Stimulated activated CD4-positive, alpha-beta T cell treated with anti-CD3 and anti-CD28 coated beads, Interleukin-1b, Interleukin-23, amount 100 ng/mL, for 48 hours (primary cell): ENCODE measurements around the gene PRKCZ.

Experiments used
- DNase-seq: peaks from one replicate; pipeline ENCODE4 v3.0.0-alpha.2; 2020

PRKCZ gene

GRCh38 chr1:2070016-2070415, 19.8 kb downstream of the PRKCZ start:
- no peak for DNase-seq

- DNase-seq: no peak
These were observed 20.8 kb downstream of the PRKCZ start for GRCh38 chr1:2070800-2071530.

GRCh38 chr1:2072109-2072806, 22.0 kb downstream of the PRKCZ start:
- no peak for DNase-seq

DNA sequence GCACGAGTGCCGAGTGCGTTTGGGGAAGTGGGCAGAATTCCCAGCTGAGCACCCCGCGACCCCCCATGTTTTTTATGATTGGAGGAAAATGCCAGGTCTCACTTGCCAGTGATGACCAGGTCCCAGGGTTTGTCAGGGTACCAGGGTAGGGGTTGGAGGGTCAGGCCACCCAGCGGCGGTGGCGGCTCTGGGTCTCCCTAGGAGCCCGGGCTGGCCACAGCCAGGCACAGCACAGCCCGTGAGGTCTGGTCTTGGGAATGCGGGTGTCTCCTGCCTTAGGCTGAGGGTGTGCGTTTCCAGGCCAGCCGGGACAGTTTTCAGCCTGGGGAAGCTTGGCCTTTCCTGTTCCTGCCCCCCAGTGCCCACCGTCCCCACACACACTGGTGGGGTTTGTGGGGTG, 22.7 kb downstream of the PRKCZ start:
- DNase-seq: no peak

DNA sequence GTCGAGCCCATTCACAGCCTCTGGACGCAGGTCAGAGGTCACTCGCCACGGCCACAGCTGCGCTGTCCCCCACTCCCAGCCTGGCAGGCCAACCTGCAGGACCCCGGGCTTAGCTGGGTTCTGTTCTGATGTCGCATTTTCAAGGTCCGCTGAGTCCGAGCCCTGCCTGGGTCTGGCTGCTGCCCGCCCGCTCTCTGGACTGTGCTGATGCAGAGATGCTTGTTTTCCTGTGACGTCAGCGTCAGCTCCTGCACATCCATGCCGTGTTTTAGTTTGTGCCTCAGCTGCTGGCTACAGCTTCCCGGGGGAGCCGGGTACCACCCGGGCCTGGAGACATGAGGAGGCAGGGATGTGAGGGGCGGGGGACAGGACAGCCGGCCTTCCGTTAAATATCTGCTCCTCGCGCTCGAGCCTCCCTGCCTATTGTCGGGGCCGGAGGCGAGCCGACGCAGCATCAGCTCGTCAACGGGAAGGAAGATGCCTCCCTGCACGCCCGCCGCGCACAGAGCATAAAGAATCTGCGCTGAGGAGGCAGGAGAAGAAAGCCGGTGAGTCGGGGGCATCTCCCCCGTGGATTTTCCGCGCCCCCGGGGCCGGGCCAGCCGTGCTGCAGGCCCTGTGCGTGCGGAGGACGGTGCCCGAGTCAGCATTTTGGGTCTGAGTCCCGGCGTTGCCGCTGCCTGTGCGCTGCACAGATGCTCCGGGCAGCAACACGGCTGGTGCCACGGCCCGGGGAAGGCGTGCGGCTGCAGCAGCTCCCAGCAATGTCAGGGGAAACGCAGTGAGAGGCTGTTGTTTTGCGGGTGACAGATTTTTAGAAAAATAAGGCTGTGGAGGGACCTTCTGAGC, 23.4 kb downstream of the PRKCZ start:
- no peak for DNase-seq

- DNase-seq: no peak
These were observed 24.2 kb downstream of the PRKCZ start for GRCh38 chr1:2074396-2074795.

DNA sequence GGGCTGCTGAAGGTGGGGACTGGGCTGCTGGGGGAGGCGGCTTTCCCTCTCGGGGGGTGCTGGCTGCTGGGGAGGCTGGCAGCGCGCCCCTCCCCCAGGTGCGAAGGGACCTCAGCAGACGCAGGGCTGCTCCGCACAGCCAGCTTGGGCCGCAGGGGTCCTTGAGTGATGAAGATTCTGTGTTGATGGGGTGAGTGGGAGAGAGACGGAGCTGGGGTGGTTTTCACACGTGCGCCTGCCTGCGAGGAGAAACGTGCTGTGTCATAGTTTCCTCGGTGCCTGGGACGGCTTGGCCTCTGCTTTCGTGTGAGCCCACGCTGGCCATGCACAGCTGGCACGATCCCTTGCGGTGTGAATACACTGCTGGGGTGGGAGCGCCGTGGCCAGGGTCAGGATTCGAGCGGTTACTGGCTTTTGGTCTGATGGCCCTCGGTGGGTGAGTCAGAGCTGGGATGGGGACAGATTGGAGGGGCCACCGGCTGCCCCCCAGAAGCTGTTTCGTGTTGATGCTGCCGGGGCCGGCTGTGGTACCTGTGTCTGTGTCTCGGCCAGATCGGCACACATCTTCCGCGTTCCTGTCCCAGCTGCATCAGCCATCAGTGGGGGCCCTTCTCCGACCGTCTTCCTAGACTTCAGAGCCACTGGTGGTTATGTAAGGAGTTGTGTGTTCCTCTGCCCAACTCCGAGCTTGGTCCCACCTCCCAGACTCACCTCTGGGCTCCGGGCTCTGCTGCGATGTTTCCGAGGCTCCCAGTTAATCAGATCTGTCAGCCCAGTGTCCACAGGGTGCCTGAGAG, 24.9 kb downstream of the PRKCZ start:
- no peak for DNase-seq

GRCh38 chr1:2076826-2077225, 26.6 kb downstream of the PRKCZ start:
- no peak for DNase-seq

GRCh38 chr1:2078170-2078569, 28.0 kb downstream of the PRKCZ start:
- DNase-seq: no peak

- no peak for DNase-seq
These were observed 29.3 kb downstream of the PRKCZ start for GRCh38 chr1:2079396-2080085.

- no peak for DNase-seq
These were observed 29.9 kb downstream of the PRKCZ start for GRCh38 chr1:2080140-2080539.

- no peak for DNase-seq
These were observed 30.7 kb downstream of the PRKCZ start for GRCh38 chr1:2080884-2081283.

- no peak for DNase-seq
These were observed 31.2 kb downstream of the PRKCZ start for GRCh38 chr1:2081326-2081885.

- no peak for DNase-seq
These were observed 31.9 kb downstream of the PRKCZ start for GRCh38 chr1:2082064-2082463.

DNA sequence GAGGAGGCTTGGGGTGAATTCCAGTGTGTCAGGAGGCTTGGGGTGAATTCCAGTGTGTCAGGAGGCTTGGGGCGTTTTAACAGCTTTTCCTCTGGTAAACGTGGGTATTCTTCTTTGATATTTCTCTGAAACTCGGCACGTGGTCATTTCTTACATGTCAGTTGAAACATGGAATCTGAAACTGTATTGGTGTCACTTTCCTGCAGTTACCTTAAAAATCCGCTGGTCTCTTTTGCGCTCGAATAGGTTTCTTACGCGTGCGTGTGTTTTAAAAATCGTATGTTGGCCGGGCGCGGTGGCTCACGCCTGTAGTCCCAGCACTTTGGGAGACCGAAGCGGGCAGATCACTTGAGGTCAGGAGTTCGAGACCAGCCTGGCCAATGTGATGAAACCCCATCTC, 33.5 kb downstream of the PRKCZ start:
- no peak for DNase-seq

- no peak for DNase-seq
These were observed 34.1 kb downstream of the PRKCZ start for GRCh38 chr1:2084306-2084705.

DNA sequence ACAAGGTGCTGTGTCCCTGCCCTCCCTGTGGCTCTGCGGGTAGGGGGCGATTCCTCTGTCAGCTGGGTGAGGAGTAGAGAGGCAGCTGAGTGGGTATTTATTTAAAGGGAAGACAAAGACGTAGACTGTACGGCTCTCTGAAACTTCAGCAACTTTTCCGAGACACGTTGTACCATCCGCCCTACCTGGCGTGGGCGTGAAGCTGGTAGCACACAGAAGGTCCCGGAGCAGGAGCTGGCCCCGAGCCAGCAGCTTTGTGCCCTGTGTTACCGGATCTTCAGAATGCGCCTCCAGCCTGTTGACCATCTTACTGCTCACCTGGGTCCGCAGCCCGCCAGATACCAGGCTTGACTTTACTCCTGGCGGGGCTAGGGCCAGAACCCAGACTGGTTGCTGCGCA, 34.9 kb downstream of the PRKCZ start:
- no peak for DNase-seq

DNA sequence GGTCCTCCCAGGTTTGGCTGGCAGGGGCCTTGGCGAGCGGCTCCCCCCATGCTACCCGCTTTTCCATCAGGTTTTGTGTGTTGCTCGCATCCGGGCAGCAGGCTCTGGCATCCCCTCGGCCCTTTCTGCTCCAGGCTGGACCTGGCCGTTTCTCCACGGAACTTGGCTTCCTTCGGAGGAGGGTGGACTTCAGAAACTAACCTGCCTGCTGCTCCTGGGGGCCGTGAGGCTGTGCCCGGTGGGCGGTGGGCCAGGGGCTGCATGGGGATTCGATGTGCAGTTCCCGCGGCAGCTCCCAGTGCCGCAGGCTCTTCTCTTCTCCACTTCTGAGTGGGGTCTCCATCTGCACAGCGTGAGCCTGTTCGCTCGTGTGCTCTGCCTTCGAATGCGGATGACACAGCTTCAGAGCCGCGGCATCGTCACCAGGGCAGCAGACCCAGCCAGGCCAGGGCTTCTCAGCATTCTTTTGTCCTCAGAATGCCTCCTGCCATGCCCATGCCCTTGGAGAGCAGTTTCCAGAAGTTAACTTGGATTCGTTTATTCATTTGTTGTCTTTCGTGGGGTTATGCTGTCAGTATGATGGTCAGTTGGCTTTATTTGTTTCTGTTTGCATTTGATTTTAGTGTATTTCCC, 36.4 kb downstream of the PRKCZ start:
- no peak for DNase-seq

- no peak for DNase-seq
These were observed 37.6 kb downstream of the PRKCZ start for GRCh38 chr1:2087766-2088165.

- DNase-seq: no peak
These were observed 38.2 kb downstream of the PRKCZ start for GRCh38 chr1:2088458-2088857.

DNA sequence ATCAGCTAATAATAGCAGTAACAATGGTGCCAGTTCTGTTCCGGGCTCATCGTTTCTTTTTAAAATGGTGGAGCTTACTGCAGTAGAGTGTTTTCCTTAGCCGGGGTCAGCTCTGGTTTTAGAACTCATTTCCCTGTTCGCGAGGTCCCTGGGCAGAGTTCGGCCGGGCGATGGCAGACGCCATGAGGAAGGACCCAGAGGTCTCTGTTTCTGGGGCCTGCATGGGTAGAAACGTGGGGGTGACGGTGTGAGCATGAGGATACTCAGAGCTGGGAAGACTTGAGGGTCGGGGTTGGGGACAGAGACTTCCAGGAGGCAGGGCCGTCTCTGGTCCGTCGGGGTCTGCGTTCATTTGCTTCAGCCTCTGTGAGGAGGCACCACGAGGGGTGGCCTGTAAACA, 38.8 kb downstream of the PRKCZ start:
- no peak for DNase-seq
